ENCODE results near the gene SVBP.
A peak's percentile ranks its signal among the peaks of the same experiment; 100 is the strongest.

The SVBP gene

DNA sequence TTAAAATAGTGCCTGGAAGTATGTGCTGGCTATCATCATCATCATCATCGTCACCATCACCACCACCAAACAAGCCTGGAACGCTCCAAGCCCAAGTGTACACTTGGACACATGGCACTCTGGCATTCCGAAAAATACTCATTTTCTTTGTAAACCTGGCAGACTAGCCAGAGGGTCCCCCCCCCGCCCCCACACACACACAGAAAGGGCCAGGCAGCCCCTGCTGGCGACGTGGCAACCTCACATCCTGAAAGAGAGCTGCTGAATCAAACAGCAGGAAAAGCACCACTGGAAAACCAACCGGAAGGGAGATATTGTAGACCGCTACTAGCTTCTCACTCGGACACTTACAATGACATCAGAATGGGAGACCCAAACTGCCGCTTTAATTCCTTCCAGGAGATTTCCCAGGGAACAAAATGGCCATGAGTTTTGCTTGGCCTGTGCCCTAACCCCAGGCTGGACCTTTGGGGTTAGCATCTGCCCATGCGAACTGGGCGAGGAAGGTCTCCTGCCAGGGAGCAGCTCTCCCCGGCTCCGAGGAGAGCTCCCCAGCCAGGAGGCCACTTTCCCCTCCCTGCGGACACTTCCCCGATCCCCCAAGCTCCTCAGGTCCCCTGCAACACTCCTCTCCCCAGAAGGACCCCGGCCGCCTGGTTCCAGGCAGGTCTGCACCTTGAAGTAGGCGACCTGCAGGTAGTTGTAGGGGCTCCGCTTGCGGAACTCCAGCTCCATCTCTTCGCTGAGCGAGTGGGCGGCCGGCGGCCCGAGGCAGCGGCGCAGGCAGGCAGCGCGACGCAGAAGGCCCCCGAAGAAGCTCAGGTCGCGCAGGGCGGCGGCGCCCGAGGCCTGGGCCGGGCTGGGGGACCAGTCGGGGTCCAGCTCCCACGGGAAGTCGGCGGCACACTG, 51.1 kb downstream of the SVBP start:
- peak in 1 of 2 donors; percentile 11 for DNase-seq (ENCODE audit: low read depth in 1 of 2, low spot score in 1 of 2)

DNA sequence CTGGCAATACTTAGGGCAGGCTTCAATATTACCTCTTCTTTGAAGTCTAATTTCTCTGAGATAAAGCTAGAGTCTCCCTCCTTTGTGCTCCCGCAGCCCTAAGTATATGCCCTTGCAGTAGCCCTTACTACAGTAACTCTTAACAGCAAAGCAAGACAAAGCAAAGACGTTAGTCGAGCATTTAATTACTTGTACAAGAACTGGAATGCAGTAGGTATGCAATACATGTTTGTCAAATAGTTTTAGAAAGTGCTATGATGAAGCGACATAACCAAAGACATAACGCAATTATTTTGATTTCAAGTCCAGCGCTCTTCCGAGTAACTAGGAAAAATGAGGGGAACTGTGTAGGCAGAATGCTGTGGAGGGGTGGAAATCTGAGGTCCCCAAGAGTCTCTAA, 51.9 kb downstream of the SVBP start:
- no peak for DNase-seq (ENCODE audit: low read depth in 1 of 2, low spot score in 1 of 2)

DNA sequence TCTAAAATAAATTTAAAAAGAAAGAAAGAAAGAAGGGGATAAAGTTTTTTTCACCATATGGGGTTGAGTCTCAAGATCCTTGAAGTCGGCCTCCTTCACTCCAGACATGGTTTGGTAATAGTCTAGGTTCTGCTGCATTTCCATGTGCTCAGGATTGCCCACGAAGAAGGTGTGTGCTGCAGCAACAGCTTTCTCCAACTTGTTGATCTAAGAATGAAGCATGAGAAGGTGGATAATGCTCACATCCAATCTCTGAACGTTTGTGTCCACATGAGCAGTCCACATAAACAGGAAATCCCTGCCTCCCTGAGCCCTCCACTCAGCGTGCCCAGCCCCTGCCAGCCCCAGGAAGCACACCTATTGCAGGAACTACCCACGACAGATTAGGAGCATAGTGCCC, 54.9 kb downstream of the SVBP start:
- DNase-seq (ENCODE audit: low read depth in 1 of 2, low spot score in 1 of 2), result no peak

DNA sequence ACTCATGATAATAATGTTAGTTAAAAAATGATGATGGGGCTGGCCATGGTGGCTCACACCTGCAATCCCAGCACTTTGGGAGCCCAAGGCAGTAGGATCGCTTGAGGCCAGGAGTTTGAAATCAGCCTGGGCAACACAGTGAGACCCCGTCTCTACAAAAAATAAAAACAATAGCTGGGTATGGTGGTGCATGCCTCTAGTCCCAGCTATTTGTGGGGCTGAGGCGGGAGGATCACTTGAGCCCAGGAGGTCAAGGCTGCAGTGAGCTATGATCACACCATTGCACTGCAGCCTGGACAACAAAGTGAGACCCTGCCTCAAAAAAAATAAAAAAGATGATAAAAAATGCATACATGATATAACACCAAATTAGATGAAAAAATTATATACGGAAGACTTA, 55.6 kb downstream of the SVBP start:
- DNase-seq (ENCODE audit: low read depth in 1 of 2, low spot score in 1 of 2), result no peak

DNA sequence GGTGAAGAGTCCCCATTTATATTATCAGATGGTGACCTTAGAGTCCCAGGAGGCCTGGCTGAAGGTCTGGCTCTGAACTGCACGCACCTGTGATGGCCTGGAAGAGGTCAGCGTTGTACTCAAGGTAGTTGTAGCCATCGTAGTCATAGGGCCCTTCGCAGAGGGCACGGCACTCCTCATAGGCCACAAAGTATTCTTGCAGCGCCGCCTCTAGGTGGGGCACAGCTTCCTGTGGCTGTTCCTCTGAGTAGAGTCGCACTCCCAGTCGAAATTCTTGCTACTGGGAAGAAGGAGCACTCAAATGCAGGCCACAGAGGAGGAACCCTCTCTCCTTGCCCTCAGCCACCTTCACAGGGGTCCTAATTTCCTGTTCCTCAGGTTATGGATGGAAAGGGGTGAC, 58.1 kb downstream of the SVBP start:
- DNase-seq (ENCODE audit: low read depth in 1 of 2, low spot score in 1 of 2), result no peak

DNA sequence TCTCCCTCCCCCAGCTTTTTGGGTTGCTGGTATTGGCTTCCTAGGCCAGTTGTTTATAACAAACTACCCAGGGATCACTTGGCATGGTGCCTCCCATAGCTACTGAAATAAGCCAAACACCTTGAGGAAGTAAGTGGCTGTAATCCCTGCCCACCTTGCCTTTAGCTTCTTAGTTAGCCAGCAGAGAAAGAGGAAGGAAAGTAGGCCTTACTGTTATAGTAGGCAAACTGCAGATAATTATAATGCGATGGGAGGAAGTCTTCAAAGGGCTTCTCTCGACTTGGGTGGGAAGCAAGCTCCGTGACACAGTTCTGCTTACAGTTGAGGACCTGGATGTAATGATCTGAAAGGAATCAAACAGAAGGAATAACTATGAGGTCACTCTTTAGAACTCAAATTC, 58.6 kb downstream of the SVBP start:
- DNase-seq (ENCODE audit: low read depth in 1 of 2, low spot score in 1 of 2), result no peak

DNA sequence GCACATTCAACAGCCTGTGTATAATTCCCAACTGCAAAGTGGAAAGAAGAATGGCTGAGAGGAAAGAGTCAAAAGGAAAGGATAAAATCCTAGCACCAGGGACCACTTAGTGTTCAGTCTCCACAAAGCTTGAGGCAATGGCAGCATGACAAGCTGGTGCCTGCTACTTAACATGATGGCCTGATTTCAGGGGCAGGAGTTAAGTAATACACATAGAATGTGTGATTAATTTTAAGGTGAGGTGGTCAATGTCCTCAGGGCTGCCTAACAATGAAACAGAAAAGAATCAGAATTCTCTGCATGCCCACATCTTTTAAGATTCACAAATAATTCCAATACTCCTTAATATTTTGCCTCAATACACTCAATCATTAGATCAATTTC, 59.3 kb downstream of the SVBP start:
- DNase-seq (ENCODE audit: low read depth in 1 of 2, low spot score in 1 of 2), result no peak

Measured in activated CD4-positive, alpha-beta T cell treated with anti-CD3 and anti-CD28 coated beads, Interleukin-2, amount 50 U/mL, for 24 hours (primary cell).